ENCODE results near the gene ASIC2.
A peak's percentile ranks its signal among the peaks of the same experiment; 100 is the strongest.

ASIC2 gene

GRCh38 chr17:33202021-33202420, 91.1 kb downstream of the ASIC2 start:
- 73% methylated on average over 7 of the region's 7 CpGs for WGBS
- H3K4me3 ChIP-seq (ENCODE audit: low read length), result no peak overlapping the region

GRCh38 chr17:33201283-33201682, 91.8 kb downstream of the ASIC2 start:
- Histone ChIP-seq H3K27me3 (ENCODE audit: insufficient read depth, low read length) (peaks cover 41% of the 10 kb centered on the region), H3K9me3 (ENCODE audit: insufficient read depth, low read depth, low read length) (no peaks in the 10 kb centered on the region), H3K36me3 (ENCODE audit: insufficient read depth, low read length) (no peaks in the 10 kb centered on the region), H3K4me1 (ENCODE audit: insufficient read depth, low read length) (no peaks in the 10 kb centered on the region), H3K4me3 (ENCODE audit: low read length) (no peak overlapping the region), H3K9ac (ENCODE audit: low read depth, low read length) (no peak overlapping the region), H3K27ac (ENCODE audit: low read depth, low read length) (no peak overlapping the region)
- WGBS, result 89% methylated on average over 4 of the region's 4 CpGs

More at GRCh38 chr17:33202021-33202420, 91.1 kb downstream of the ASIC2 start:
- Histone ChIP-seq H3K36me3 (ENCODE audit: insufficient read depth, low read length) (no peaks in the 10 kb centered on the region), H3K9me3 (ENCODE audit: insufficient read depth, low read depth, low read length) (no peaks in the 10 kb centered on the region), H3K27ac (ENCODE audit: low read depth, low read length) (no peak overlapping the region), H3K9ac (ENCODE audit: low read depth, low read length) (no peak overlapping the region), H3K4me1 (ENCODE audit: insufficient read depth, low read length) (no peaks in the 10 kb centered on the region), H3K27me3 (ENCODE audit: insufficient read depth, low read length) (peaks cover 34% of the 10 kb centered on the region)

- H3K4me3 ChIP-seq (ENCODE audit: low read length), result no peak overlapping the region
- no peaks in the 10 kb centered on the region for H3K4me1 ChIP-seq (ENCODE audit: insufficient read depth, low read length)
- 68% methylated on average over 1 of the region's 1 CpG for WGBS
- H3K27me3 ChIP-seq (ENCODE audit: insufficient read depth, low read length), result peaks cover 48% of the 10 kb centered on the region
- no peaks in the 10 kb centered on the region for H3K9me3 ChIP-seq (ENCODE audit: insufficient read depth, low read depth, low read length)
- H3K36me3 ChIP-seq (ENCODE audit: insufficient read depth, low read length), result no peaks in the 10 kb centered on the region
- H3K27ac ChIP-seq (ENCODE audit: low read depth, low read length), result no peak overlapping the region
- no peak overlapping the region for H3K9ac ChIP-seq (ENCODE audit: low read depth, low read length)
Observed at GRCh38 chr17:33200587-33200986, 92.5 kb downstream of the ASIC2 start.

GRCh38 chr17:33199571-33200510, 93.3 kb downstream of the ASIC2 start:
- 95% methylated on average over 12 of the region's 12 CpGs for WGBS
- Histone ChIP-seq H3K4me3 (ENCODE audit: low read length) (no peak overlapping the region), H3K27ac (ENCODE audit: low read depth, low read length) (no peak overlapping the region), H3K36me3 (ENCODE audit: insufficient read depth, low read length) (no peaks in the 10 kb centered on the region), H3K27me3 (ENCODE audit: insufficient read depth, low read length) (peaks cover 56% of the 10 kb centered on the region), H3K9me3 (ENCODE audit: insufficient read depth, low read depth, low read length) (no peaks in the 10 kb centered on the region), H3K9ac (ENCODE audit: low read depth, low read length) (no peak overlapping the region), H3K4me1 (ENCODE audit: insufficient read depth, low read length) (no peaks in the 10 kb centered on the region)

GRCh38 chr17:33198954-33199353, 94.1 kb downstream of the ASIC2 start:
- WGBS, result 93% methylated on average over 5 of the region's 5 CpGs

GRCh38 chr17:33197342-33197741, 95.8 kb downstream of the ASIC2 start:
- Histone ChIP-seq H3K9me3 (ENCODE audit: insufficient read depth, low read depth, low read length) (no peaks in the 10 kb centered on the region), H3K27me3 (ENCODE audit: insufficient read depth, low read length) (peaks cover 77% of the 10 kb centered on the region), H3K4me1 (ENCODE audit: insufficient read depth, low read length) (peaks cover 21% of the 10 kb centered on the region), H3K4me3 (ENCODE audit: low read length) (no peak overlapping the region), H3K27ac (ENCODE audit: low read depth, low read length) (no peak overlapping the region), H3K36me3 (ENCODE audit: insufficient read depth, low read length) (no peaks in the 10 kb centered on the region), H3K9ac (ENCODE audit: low read depth, low read length) (no peak overlapping the region)
- WGBS, result 84% methylated on average over 2 of the region's 2 CpGs

More at GRCh38 chr17:33198954-33199353, 94.1 kb downstream of the ASIC2 start:
- Histone ChIP-seq H3K36me3 (ENCODE audit: insufficient read depth, low read length) (no peaks in the 10 kb centered on the region), H3K9ac (ENCODE audit: low read depth, low read length) (no peak overlapping the region), H3K9me3 (ENCODE audit: insufficient read depth, low read depth, low read length) (no peaks in the 10 kb centered on the region), H3K4me3 (ENCODE audit: low read length) (no peak overlapping the region), H3K27me3 (ENCODE audit: insufficient read depth, low read length) (peaks cover 65% of the 10 kb centered on the region), H3K4me1 (ENCODE audit: insufficient read depth, low read length) (peaks cover 5% of the 10 kb centered on the region), H3K27ac (ENCODE audit: low read depth, low read length) (no peak overlapping the region)

GRCh38 chr17:33196883-33197282, 96.2 kb downstream of the ASIC2 start:
- no peak overlapping the region for H3K4me3 ChIP-seq (ENCODE audit: low read length)
- H3K4me1 ChIP-seq (ENCODE audit: insufficient read depth, low read length), result peaks cover 22% of the 10 kb centered on the region
- no peak overlapping the region for H3K9ac ChIP-seq (ENCODE audit: low read depth, low read length)
- H3K27me3 ChIP-seq (ENCODE audit: insufficient read depth, low read length), result peaks cover 82% of the 10 kb centered on the region
- no peaks in the 10 kb centered on the region for H3K36me3 ChIP-seq (ENCODE audit: insufficient read depth, low read length)
- no peaks in the 10 kb centered on the region for H3K9me3 ChIP-seq (ENCODE audit: insufficient read depth, low read depth, low read length)
- 98% methylated on average over 2 of the region's 2 CpGs for WGBS
- H3K27ac ChIP-seq (ENCODE audit: low read depth, low read length), result no peak overlapping the region

GRCh38 chr17:33192951-33193911, 99.9 kb downstream of the ASIC2 start:
- H3K4me3 ChIP-seq (ENCODE audit: low read length), result no peak overlapping the region
- H3K27ac ChIP-seq (ENCODE audit: low read depth, low read length), result peak overlapping the region; percentile 39; the same call in 1 of the 2 replicates
- peaks cover 30% of the 10 kb centered on the region for H3K4me1 ChIP-seq (ENCODE audit: insufficient read depth, low read length)
- peaks cover 95% of the 10 kb centered on the region for H3K27me3 ChIP-seq (ENCODE audit: insufficient read depth, low read length)
- H3K9me3 ChIP-seq (ENCODE audit: insufficient read depth, low read depth, low read length), result no peaks in the 10 kb centered on the region
- no peak overlapping the region for H3K9ac ChIP-seq (ENCODE audit: low read depth, low read length)
- 22% methylated on average over 9 of the region's 9 CpGs for WGBS
- H3K36me3 ChIP-seq (ENCODE audit: insufficient read depth, low read length), result no peaks in the 10 kb centered on the region

- no peaks in the 10 kb centered on the region for H3K9me3 ChIP-seq (ENCODE audit: insufficient read depth, low read depth, low read length)
- 95% methylated on average over 4 of the region's 4 CpGs for WGBS
- H3K27ac ChIP-seq (ENCODE audit: low read depth, low read length), result no peak overlapping the region
- H3K4me3 ChIP-seq (ENCODE audit: low read length), result no peak overlapping the region
- peaks cover 41% of the 10 kb centered on the region for H3K27me3 ChIP-seq (ENCODE audit: insufficient read depth, low read length)
- H3K4me1 ChIP-seq (ENCODE audit: insufficient read depth, low read length), result no peaks in the 10 kb centered on the region
- H3K9ac ChIP-seq (ENCODE audit: low read depth, low read length), result no peak overlapping the region
- H3K36me3 ChIP-seq (ENCODE audit: insufficient read depth, low read length), result no peaks in the 10 kb centered on the region
Observed at GRCh38 chr17:33183487-33184026, 109.5 kb downstream of the ASIC2 start.

GRCh38 chr17:33179151-33179550, 113.9 kb downstream of the ASIC2 start:
- Histone ChIP-seq H3K36me3 (ENCODE audit: insufficient read depth, low read length) (no peaks in the 10 kb centered on the region), H3K4me1 (ENCODE audit: insufficient read depth, low read length) (no peaks in the 10 kb centered on the region), H3K27me3 (ENCODE audit: insufficient read depth, low read length) (peaks cover 18% of the 10 kb centered on the region; the same call in 1 of the 2 replicates), H3K9me3 (ENCODE audit: insufficient read depth, low read depth, low read length) (no peaks in the 10 kb centered on the region), H3K27ac (ENCODE audit: low read depth, low read length) (no peak overlapping the region), H3K9ac (ENCODE audit: low read depth, low read length) (no peak overlapping the region), H3K4me3 (ENCODE audit: low read length) (no peak overlapping the region)
- 88% methylated on average over 3 of the region's 4 CpGs for WGBS

All from HUES64 (cell line).